Upper lobe of right lung (tissue), 1 donor: ENCODE measurements around the gene BMPER. TPM values are rescaled to one million over a fixed set of nuclear protein-coding genes. Genes with fewer than 3 reads are reported as not detected.

Source experiments
- ATAC-seq: fragments of 200-7000 bp; cut with Tn5 transposase; one replicate; pipeline ENCODE4 v1.9.1; 2020; ENCODE audit warnings: mild to moderate bottlenecking, moderate library complexity
- DNase-seq: peaks from one replicate; pipeline ENCODE4 v3.0.0-alpha.2; 2020
- H3K27ac ChIP-seq: fragments of 200-600 bp; one replicate; pipeline ENCODE4 v1.8.0; 2022
- H3K27me3 ChIP-seq: fragments of 200-600 bp; one replicate; pipeline ENCODE4 v1.8.0; 2022; ENCODE audit warnings: mild to moderate bottlenecking
- H3K36me3 ChIP-seq: fragments of 200-600 bp; one replicate; pipeline ENCODE4 v1.8.0; 2022
- H3K4me1 ChIP-seq: fragments of 200-600 bp; one replicate; pipeline ENCODE4 v1.8.0; 2022
- H3K4me3 ChIP-seq: fragments of 200-600 bp; one replicate; pipeline ENCODE4 v1.8.0; 2022; ENCODE audit warnings: mild to moderate bottlenecking
- H3K9me3 ChIP-seq: fragments of 200-600 bp; one replicate; pipeline ENCODE4 v1.8.0; 2022
- CTCF ChIP-seq: fragments of 200-600 bp; IDR thresholded peaks from one replicate; pipeline ENCODE4 v1.8.0; 2022; ENCODE audit warnings: antibody characterized with exemption
- intact Hi-C: fragments of 100-400 bp; cut with DNase I; formaldehyde crosslinking; loops from one replicate; pipeline ENCODE4 v1.11.0; 2022
- total RNA-seq: library from RNA; stranded (reverse); fragmentation: NEBNext Ultra II Directional; extraction: Animal tissue kit (Norgen Biotek cat#: 25700); gene quantifications from one replicate; pipeline ENCODE4 v1.2.1, GENCODE V29; 2021
- donor health status: DM: no; HTN: yes; CAD: no; lungs with severe emphysema.

BMPER gene
- total RNA-seq, 1 donor from 2014 or later, result 10.0 TPM

DNA sequence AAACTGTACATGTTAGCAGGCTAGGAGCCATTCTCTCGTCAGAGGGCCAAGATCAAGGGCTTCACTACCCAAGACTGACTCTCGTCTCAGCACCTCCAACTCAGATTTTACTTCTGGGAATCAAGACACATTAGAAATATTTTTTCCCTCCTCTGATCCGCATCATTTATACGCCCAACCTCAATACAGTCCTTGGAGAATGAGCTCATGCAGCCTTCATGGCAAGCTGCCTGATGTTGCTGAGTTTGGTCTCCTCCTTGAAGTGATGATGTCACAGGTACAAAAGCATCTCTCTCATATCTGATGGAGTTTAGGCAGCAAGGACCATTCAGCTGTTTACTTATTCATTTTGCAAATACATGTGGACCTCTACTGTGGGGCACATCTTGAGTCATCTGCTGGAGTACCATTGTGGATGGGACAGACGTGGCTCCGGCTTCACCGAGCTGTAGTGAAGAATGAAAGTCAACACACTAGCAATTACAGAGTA, 114.0 kb downstream of the BMPER start:
- intact Hi-C loops, result no loop called here

DNA sequence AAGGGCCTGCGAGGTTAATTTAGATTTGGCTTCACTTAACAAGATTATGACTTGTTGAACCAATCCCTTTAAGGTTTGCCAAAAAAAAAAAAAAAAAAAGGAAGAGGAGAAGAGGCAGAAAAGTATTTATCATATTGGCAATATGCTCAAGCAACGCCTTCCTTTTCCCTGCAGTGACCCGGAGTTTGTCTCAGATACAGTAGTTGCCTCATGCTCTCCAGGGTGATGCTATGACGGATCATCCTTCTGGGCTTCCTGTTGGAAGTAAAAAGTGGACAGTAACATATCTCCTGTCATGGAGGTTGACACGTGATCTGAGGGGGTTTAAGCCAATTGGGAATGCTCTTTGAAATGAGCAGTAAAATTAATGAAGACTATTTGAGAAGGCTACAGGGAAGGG, 117.3 kb downstream of the BMPER start:
- no peaks in the 10 kb centered on the region for H3K36me3 ChIP-seq
- no peak overlapping the region for H3K27ac ChIP-seq
- H3K9me3 ChIP-seq, result no peaks in the 10 kb centered on the region
- intact Hi-C loops, result no loop called here
- no peak for ATAC-seq
- H3K4me3 ChIP-seq, result no peak overlapping the region
- DNase-seq, result no peak
- no peaks in the 10 kb centered on the region for H3K4me1 ChIP-seq
- no peaks in the 10 kb centered on the region for H3K27me3 ChIP-seq
- no peak for TF ChIP-seq CTCF

More for the DNA sequence above, 114.0 kb downstream of the BMPER start:
- Histone ChIP-seq H3K36me3 (no peaks in the 10 kb centered on the region), H3K27ac (no peak overlapping the region), H3K27me3 (no peaks in the 10 kb centered on the region), H3K4me3 (no peak overlapping the region), H3K9me3 (no peaks in the 10 kb centered on the region), H3K4me1 (no peaks in the 10 kb centered on the region)
- no peak for TF ChIP-seq CTCF
- peak; percentile 97 for ATAC-seq
- DNase-seq, result peak; percentile 72

GRCh38 chr7:34025600-34025999, 120.3 kb downstream of the BMPER start:
- peak; percentile 92 for ATAC-seq
- H3K27ac ChIP-seq, result no peak overlapping the region
- H3K27me3 ChIP-seq, result no peaks in the 10 kb centered on the region
- H3K9me3 ChIP-seq, result no peaks in the 10 kb centered on the region
- no peak for DNase-seq
- H3K4me3 ChIP-seq, result no peak overlapping the region
- H3K4me1 ChIP-seq, result no peaks in the 10 kb centered on the region
- intact Hi-C loops, result no loop called here
- H3K36me3 ChIP-seq, result no peaks in the 10 kb centered on the region
- TF ChIP-seq CTCF, result no peak

DNA sequence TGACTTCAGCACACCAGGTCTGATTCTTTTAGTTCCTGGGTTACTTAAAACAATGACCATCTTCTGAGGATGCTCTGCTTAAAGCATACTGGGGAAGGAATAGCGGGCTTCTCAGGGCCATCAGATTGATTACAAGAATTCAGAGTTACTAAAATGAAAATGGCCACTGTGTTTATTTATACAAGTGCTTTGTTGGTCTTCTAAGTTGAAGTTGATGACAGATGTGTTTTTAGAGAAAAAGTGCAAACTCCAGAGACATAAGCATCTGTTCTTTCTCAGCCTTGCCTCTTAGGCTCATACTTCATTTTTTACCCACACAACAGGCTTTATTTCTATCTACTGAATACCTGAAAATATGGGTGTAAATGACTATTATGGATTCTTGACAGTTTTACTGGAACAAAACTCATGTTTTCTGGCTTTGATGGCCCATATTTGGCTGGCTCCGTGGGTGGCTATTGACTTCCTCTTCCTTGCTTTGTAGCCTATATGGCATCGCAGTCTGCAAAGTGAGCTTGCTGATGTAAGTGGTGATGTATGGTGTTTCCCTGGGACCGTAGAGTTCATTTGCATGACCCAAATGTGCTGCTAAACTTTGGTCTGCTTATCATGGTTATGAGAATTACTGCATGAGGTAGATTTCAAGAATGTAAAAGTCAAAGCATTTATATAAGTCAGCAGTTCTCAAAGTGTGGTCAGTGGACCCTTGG, 121.3 kb downstream of the BMPER start:
- no peak overlapping the region for H3K4me3 ChIP-seq
- H3K27me3 ChIP-seq, result no peaks in the 10 kb centered on the region
- TF ChIP-seq CTCF, result no peak
- H3K27ac ChIP-seq, result no peak overlapping the region
- H3K9me3 ChIP-seq, result no peaks in the 10 kb centered on the region
- ATAC-seq (no peak), DNase-seq (no peak)
- H3K36me3 ChIP-seq, result no peaks in the 10 kb centered on the region
- intact Hi-C loops, result no loop called here
- H3K4me1 ChIP-seq, result no peaks in the 10 kb centered on the region

DNA sequence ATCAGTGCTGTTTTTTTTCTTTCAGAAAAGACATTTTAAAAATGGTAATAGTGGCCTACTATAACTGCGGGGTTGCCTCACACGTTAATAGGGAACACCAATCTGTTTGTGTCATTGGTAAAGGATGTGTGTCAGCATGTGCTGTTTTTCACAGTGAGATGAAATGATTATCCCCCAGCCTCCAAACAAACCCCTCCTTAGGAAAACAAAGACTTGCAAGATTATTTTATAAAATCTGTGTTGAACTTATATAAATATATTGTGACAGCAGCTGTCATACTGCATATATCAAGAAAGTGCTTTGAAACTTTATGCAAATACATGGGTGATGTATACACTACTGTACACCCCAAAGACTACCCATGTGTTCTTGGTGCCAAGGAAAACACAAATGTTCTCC, 125.8 kb downstream of the BMPER start:
- Histone ChIP-seq H3K36me3 (no peaks in the 10 kb centered on the region), H3K4me3 (no peak overlapping the region), H3K4me1 (peaks cover under 1% of the 10 kb centered on the region), H3K9me3 (no peaks in the 10 kb centered on the region), H3K27me3 (no peaks in the 10 kb centered on the region), H3K27ac (no peak overlapping the region)
- no peak for TF ChIP-seq CTCF
- DNase-seq (no peak), ATAC-seq (no peak)
- intact Hi-C loops, result no loop called here
